ENCODE data around the gene IRF4. TPM values are rescaled to one million over a fixed set of nuclear protein-coding genes. Genes with fewer than 3 reads are reported as not detected.

IRF4 gene
- total RNA-seq, 2 donors from 2014 or later = 1.1 to 1.8 TPM

DNA sequence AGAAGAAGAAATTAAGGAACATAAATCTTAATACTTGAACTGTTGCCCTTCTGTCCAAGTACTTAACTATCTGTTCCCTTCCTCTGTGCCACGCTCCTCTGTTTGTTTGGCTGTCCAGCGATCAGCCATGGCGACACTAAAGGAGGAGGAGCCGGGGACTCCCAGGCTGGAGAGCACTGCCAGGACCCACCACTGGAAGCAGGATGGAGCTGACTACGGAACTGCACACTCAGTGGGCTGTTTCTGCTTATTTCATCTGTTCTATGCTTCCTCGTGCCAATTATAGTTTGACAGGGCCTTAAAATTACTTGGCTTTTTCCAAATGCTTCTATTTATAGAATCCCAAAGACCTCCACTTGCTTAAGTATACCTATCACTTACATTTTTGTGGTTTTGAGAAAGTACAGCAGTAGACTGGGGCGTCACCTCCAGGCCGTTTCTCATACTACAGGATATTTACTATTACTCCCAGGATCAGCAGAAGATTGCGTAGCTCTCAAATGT is 17.1 kb downstream of the IRF4 start:
- ATAC-seq (ENCODE audit: insufficient number of reproducible peaks, low FRiP score, low read depth) (no peak), DNase-seq (ENCODE audit: low spot score) (no peak)
- no peak for TF ChIP-seq CTCF (IDR thresholded peaks at IDR 0.05)
- peak overlapping the region; percentile 16 for H3K4me3 ChIP-seq
- H3K4me1 ChIP-seq (ENCODE audit: control insufficient read depth in 1 of 2, low read depth in 2 of 2) = no peaks in the 10 kb centered on the region
- no peaks in the 10 kb centered on the region for H3K36me3 ChIP-seq
- H3K27ac ChIP-seq = no peak overlapping the region
- no peaks in the 10 kb centered on the region for H3K9me3 ChIP-seq
- H3K27me3 ChIP-seq (replicated peaks; ENCODE audit: insufficient read depth) = no peaks in the 10 kb centered on the region

DNA sequence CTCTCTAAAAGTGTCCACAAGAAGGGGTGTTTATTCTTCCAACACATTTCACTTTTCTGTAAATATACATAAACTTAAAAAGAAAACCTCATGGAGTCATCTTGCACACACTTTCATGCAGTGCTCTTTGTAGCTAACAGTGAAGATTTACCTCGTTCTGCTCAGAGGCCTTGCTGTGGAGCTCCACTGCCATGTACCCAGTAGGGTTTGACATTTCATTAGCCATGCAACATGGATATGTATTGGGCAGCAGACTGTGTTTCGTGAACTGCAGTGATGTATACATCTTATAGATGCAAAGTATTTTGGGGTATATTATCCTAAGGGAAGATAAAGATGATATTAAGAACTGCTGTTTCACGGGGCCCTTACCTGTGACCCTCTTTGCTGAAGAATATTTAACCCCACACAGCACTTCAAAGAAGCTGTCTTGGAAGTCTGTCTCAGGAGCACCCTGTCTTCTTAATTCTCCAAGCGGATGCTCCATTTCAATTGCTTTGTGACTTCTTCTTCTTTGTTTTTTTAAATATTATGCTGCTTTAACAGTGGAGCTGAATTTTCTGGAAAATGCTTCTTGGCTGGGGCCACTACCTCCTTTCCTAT is 17.9 kb downstream of the IRF4 start:
- ATAC-seq (ENCODE audit: insufficient number of reproducible peaks, low FRiP score, low read depth) = no peak
- no peak overlapping the region for H3K27ac ChIP-seq
- H3K36me3 ChIP-seq = no peaks in the 10 kb centered on the region
- no peak for DNase-seq (ENCODE audit: low spot score)
- H3K9me3 ChIP-seq = peaks cover under 1% of the 10 kb centered on the region
- H3K4me1 ChIP-seq (ENCODE audit: control insufficient read depth in 1 of 2, low read depth in 2 of 2) = no peaks in the 10 kb centered on the region
- no peaks in the 10 kb centered on the region for H3K27me3 ChIP-seq (replicated peaks; ENCODE audit: insufficient read depth)
- TF ChIP-seq CTCF (IDR thresholded peaks at IDR 0.05) = no peak
- H3K4me3 ChIP-seq = no peak overlapping the region

- no peak overlapping the region for H3K27ac ChIP-seq
- H3K27me3 ChIP-seq (replicated peaks; ENCODE audit: insufficient read depth) = no peaks in the 10 kb centered on the region
- TF ChIP-seq CTCF (IDR thresholded peaks at IDR 0.05) = no peak
- no peak for ATAC-seq (ENCODE audit: insufficient number of reproducible peaks, low FRiP score, low read depth)
- no peak overlapping the region for H3K4me3 ChIP-seq
- H3K4me1 ChIP-seq (ENCODE audit: control insufficient read depth in 1 of 2, low read depth in 2 of 2) = no peaks in the 10 kb centered on the region
- no peak for DNase-seq (ENCODE audit: low spot score)
- H3K36me3 ChIP-seq = no peaks in the 10 kb centered on the region
- H3K9me3 ChIP-seq = peaks cover 5% of the 10 kb centered on the region
These were observed 19.2 kb downstream of the IRF4 start for GRCh38 chr6:410555-411395.

DNA sequence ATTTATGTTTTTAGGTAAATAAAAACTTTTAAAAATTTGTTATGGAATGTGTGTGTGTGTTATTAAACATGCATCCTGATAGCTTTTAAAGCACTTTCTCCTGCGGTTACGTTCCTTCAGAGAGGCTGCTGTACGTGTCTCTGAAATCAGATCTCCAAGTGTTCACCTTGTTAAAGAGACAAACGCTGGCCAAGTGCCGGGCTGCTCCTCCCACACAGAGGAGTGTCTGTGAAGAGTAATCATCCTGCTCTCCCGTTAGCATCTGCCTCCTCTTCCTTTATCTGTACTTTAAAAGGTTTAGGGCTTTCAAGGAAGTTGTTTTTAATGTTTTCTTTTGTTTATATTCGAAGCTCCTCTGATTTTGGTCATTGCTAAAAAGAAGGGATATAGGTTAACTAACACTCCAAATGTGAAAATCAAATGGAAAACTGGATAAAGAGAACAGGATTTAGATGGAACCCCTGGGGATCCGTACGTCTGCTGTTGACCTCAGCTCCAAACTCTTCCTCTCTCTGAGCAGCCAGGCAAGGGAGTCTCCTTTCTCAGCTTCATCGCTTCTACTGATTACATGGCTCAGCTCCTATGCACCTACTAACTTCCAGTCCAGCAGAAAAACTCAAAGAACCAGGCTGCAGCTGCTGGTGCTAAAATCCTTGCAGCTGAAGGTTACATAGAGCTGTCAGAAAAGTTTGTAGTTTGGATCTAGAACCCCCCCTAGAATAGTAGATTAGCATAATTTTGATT is 20.0 kb downstream of the IRF4 start:
- no peak overlapping the region for H3K27ac ChIP-seq
- ATAC-seq (ENCODE audit: insufficient number of reproducible peaks, low FRiP score, low read depth) (no peak), DNase-seq (ENCODE audit: low spot score) (no peak)
- no peak overlapping the region for H3K4me3 ChIP-seq
- H3K36me3 ChIP-seq = no peaks in the 10 kb centered on the region
- H3K4me1 ChIP-seq (ENCODE audit: control insufficient read depth in 1 of 2, low read depth in 2 of 2) = no peaks in the 10 kb centered on the region
- no peaks in the 10 kb centered on the region for H3K27me3 ChIP-seq (replicated peaks; ENCODE audit: insufficient read depth)
- TF ChIP-seq CTCF (IDR thresholded peaks at IDR 0.05) = no peak
- H3K9me3 ChIP-seq = peaks cover 5% of the 10 kb centered on the region
